Activated naive CD8-positive, alpha-beta T cell (primary cell): ENCODE measurements around the gene CELF4.

Source experiments
- H3K27ac Mint-ChIP-seq: one replicate; pipeline ENCODE4 v1.8.0; 2021; ENCODE audit warnings: mixed read lengths
- H3K27me3 Mint-ChIP-seq: one replicate; pipeline ENCODE4 v1.8.0; 2021; ENCODE audit warnings: mixed read lengths
- H3K36me3 Mint-ChIP-seq: one replicate; pipeline ENCODE4 v1.8.0; 2021; ENCODE audit warnings: mixed read lengths
- H3K4me1 Mint-ChIP-seq: one replicate; pipeline ENCODE4 v1.8.0; 2021; ENCODE audit warnings: low read depth, mixed read lengths
- H3K4me3 Mint-ChIP-seq: one replicate; pipeline ENCODE4 v1.8.0; 2021; ENCODE audit warnings: mild to moderate bottlenecking, mixed read lengths
- H3K9me3 Mint-ChIP-seq: one replicate; pipeline ENCODE4 v1.8.0; 2021; ENCODE audit warnings: low read depth, mixed read lengths

CELF4 gene

DNA sequence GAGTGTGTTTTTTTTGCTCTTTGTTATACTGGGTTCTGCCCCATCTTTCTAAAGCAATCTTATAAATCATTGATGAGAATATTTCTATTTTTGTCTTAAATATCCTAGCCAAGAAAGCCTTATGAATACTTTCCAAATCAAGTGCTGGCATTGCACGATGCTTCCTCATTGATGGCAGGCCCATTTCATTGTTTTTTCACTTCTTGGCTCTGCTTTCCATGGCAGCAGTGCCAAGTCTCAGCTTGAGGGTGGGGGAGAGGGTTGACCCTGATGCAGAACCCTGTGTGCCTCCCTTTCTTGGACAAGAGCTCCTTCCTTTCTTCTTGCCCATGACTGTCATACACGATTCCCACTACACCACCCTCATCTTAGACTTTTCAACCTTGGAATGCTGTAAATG, 16.7 kb upstream of the CELF4 start:
- peaks cover 1% of the 10 kb centered on the region for H3K4me1 Mint-ChIP-seq
- H3K4me3 Mint-ChIP-seq: no peak overlapping the region
- peaks cover 6% of the 10 kb centered on the region for H3K27me3 Mint-ChIP-seq
- H3K36me3 Mint-ChIP-seq: no peaks in the 10 kb centered on the region
- H3K27ac Mint-ChIP-seq: no peak overlapping the region
- H3K9me3 Mint-ChIP-seq: no peaks in the 10 kb centered on the region

DNA sequence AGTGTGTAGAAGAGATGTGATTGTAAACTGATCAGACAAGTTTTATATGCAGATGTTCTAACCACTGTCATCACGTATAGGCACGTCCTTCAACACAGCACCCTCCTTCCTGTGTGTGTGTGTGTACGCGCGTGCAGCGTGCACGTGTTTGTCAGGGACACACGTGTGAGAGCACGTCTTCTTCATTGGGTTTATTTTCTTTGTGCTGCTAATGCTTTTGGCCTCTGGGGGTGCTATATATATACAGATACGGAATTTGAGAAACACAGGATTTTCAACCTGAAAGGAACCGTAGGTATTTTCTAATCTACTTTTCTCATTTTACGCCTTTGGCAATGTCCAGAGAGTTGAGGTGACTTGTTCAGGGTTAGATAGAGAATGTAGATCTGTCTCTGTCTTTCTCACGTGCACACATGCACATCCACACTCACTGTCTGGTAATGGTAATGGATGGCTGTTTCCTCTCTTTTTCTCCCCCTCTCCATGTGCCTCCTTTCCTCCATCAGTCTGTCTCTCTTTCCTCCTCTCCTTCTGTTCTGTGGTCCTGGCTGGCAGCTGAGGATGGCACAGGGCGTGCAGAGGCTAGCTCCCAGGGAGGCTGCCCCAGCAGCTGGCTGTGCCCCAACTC, 13.4 kb upstream of the CELF4 start:
- H3K4me3 Mint-ChIP-seq: no peak overlapping the region
- no peak overlapping the region for H3K27ac Mint-ChIP-seq

DNA sequence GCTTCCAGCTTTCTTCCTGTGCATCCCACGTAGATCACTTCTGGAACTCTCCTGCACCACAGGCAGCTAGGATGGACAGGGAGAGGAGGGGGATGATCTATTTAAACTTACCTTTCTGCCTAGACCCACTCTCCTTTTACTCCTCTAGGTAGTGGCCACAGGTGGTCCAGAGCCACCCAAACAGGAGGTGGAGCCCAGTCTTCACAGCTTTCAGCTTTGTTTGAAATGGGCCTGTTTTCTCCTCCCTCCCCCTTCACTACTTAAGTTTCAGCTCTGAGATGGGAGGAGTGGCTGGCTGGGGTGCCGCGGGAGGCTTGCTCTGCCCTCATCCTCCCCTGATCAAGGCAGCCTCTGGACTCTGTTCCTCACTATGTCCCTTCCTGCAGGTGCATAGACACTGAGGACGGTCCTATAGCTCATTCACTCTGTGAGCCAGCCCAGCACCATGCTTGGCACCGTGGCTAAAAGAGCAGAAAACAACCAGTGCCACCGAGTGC, 12.6 kb upstream of the CELF4 start:
- Mint-ChIP-seq H3K36me3 (no peaks in the 10 kb centered on the region), H3K27ac (no peak overlapping the region), H3K4me1 (peaks cover 1% of the 10 kb centered on the region), H3K9me3 (no peaks in the 10 kb centered on the region), H3K27me3 (peaks cover 10% of the 10 kb centered on the region), H3K4me3 (no peak overlapping the region)

More for the DNA sequence above, 13.4 kb upstream of the CELF4 start:
- Mint-ChIP-seq H3K27me3 (peaks cover 12% of the 10 kb centered on the region), H3K36me3 (no peaks in the 10 kb centered on the region), H3K4me1 (peaks cover 1% of the 10 kb centered on the region), H3K9me3 (no peaks in the 10 kb centered on the region)

DNA sequence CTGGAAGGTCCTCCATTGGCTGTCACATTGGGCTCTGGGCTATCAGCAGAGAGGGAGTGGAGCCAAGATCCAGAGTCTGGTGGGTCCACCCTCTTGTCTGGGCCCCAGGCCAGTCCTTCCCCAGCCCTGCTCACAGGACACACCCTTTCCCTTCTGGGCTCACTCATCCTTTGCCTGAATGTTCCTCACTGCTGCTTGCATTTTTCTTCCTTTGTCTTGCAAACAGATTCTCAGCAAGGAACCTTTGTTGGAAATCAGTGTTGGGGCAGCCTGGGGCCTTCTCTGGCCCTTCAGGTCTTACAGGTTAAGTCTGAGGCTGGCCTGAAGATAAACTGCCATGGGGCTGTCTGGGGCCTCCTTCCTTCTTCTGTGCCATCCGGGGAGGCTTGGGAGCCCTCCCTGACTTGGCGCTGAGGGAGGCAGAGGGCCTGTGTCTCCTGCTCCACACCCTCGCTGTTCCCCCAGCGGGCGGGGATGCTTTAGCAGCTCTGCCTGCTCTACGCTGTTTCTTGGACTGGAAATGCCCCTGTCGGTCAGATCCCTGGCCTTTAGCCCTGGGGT, 11.5 kb upstream of the CELF4 start:
- no peaks in the 10 kb centered on the region for H3K9me3 Mint-ChIP-seq
- no peaks in the 10 kb centered on the region for H3K36me3 Mint-ChIP-seq
- no peak overlapping the region for H3K4me3 Mint-ChIP-seq
- peaks cover 1% of the 10 kb centered on the region for H3K4me1 Mint-ChIP-seq
- H3K27me3 Mint-ChIP-seq: peaks cover 10% of the 10 kb centered on the region
- no peak overlapping the region for H3K27ac Mint-ChIP-seq

DNA sequence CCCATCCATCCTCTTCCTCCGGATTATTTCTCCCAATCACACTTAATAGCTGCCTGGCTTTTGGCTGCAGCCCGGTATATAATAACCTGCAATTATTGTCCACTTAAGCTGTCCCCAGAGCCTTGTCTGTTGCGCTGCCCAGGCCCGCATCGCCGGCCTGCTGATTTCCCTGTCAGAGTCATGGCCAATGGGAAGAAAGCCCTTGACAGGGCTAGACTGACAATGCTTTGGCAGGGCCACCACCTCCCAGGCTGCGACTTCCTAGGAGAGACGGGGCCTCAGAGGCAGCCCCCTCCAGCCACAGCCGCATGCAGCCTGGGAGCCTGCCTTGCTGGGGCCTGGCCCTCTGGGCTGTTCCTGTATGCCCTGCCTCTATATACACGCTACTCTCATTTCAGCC, 10.0 kb upstream of the CELF4 start:
- H3K27me3 Mint-ChIP-seq: peaks cover 10% of the 10 kb centered on the region
- H3K9me3 Mint-ChIP-seq: no peaks in the 10 kb centered on the region
- H3K4me1 Mint-ChIP-seq: peaks cover 1% of the 10 kb centered on the region

DNA sequence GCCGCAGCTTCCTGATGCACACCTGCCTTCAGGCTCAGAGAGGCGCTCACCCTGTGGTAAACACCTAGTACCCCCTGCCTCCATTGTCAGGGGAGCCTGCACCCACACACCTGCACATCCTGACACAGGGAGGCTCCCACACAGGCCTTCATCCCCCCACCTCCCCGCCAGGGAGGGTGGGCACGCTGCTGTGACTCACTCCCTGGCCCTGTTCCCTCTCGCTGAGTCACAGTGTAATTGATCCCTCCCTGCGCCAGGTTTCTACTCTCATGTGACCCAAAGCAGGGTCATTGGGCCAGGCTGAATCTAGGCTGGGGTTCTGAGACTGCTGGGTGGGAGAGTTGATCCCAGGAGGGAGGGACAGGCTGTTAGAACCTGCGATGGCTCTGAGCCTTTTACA, 8.5 kb upstream of the CELF4 start:
- no peaks in the 10 kb centered on the region for H3K9me3 Mint-ChIP-seq
- no peaks in the 10 kb centered on the region for H3K36me3 Mint-ChIP-seq
- peaks cover 19% of the 10 kb centered on the region for H3K27me3 Mint-ChIP-seq
- H3K4me3 Mint-ChIP-seq: no peak overlapping the region
- H3K27ac Mint-ChIP-seq: no peak overlapping the region
- peaks cover 1% of the 10 kb centered on the region for H3K4me1 Mint-ChIP-seq

More for the DNA sequence above, 10.0 kb upstream of the CELF4 start:
- H3K27ac Mint-ChIP-seq: no peak overlapping the region
- H3K4me3 Mint-ChIP-seq: no peak overlapping the region
- H3K36me3 Mint-ChIP-seq: no peaks in the 10 kb centered on the region

DNA sequence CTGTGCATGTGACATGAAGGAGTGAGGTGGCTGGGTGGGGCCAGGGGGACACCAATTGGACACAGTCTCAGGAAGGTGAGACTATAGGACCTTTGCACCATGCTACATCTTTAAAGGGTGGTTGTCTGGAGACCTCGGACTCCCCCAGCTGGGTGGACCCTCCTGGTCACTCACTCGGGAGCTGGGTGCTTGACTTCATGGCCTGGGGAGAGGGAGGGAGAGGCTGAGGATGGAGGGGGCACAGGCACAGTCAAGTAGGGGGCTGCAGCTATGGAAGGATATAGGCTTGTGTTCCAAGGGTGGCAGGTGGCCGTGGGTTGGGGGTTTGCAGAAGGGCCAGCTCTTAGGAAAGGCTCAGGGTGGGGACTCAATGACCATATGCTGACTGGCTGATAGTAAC, 7.1 kb upstream of the CELF4 start:
- Mint-ChIP-seq H3K4me3 (no peak overlapping the region), H3K4me1 (peaks cover 6% of the 10 kb centered on the region), H3K27me3 (peaks cover 30% of the 10 kb centered on the region), H3K9me3 (no peaks in the 10 kb centered on the region), H3K27ac (no peak overlapping the region), H3K36me3 (no peaks in the 10 kb centered on the region)

DNA sequence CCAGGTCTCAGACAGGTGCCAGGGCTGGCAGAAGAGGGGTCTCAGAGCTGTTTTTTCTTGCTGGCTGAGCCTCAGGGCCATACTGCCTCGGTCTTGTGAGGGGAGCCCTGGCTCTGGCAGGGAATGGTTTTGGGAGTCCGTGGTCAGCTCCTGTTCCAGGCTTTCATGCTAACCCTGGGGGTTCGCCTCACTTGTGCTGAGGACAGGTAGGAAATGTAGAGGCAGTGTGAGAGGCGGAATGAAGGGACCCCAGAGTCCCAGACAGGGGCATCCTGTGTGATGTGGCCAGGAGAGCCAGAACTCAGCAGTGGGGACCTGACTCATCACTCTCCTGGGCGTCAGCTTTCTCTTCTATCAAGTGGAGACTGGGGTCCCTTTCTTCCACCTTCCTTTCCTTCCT, 5.7 kb upstream of the CELF4 start:
- no peaks in the 10 kb centered on the region for H3K36me3 Mint-ChIP-seq
- no peak overlapping the region for H3K27ac Mint-ChIP-seq
- H3K27me3 Mint-ChIP-seq: peaks cover 29% of the 10 kb centered on the region
- no peaks in the 10 kb centered on the region for H3K9me3 Mint-ChIP-seq
- H3K4me3 Mint-ChIP-seq: no peak overlapping the region
- H3K4me1 Mint-ChIP-seq: peaks cover 10% of the 10 kb centered on the region

DNA sequence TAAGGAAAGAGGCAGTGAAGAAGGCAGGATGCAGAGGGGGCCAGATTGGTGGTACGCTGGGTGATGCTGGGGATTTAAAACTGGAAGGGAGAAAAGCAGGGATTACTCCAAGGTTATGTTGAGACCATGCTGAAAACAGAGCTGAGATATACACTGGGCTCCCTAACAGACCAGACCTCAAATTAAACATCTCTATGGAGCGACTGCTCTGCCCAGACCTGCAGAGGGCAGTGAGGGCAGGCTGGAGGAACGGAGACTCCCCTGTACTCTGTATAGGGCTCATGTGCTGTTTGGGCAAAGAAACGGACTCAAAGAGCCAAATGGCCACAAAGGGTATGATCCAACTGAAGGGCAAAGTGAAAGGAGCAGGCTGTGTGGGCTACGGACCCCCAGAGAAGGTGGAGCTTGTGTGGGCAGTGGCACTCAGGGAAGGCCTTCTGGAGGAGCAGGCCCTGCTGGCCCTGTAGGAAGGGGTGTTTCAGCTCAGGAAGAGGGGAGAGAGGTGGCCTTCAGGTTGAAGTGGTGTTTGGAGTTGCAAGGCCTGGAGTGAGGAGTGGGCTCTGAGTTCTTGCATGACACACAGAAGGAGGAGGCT, 4.8 kb upstream of the CELF4 start:
- peaks cover 14% of the 10 kb centered on the region for H3K4me1 Mint-ChIP-seq
- peaks cover 28% of the 10 kb centered on the region for H3K27me3 Mint-ChIP-seq
- H3K36me3 Mint-ChIP-seq: no peaks in the 10 kb centered on the region
- H3K27ac Mint-ChIP-seq: no peak overlapping the region
- no peak overlapping the region for H3K4me3 Mint-ChIP-seq
- H3K9me3 Mint-ChIP-seq: no peaks in the 10 kb centered on the region

DNA sequence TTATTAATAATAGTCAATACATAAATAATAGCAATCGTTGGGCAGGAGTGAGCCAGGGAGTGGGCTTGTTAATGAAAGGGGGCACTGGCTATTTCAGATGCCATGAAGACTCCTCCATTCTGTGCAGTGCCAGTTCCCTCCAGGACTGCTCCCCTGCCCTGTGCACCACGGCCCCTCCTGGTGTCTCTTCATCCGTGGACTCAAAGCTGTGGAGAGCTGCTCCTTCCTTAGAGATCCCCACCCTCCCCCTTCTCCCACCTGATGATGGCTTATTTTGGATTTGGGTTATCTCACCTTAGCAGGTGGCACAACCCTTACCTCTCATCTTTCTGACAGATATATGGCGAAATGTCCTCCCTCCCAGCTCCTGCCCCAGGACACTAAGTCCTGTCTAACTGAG, 3.1 kb upstream of the CELF4 start:
- no peaks in the 10 kb centered on the region for H3K9me3 Mint-ChIP-seq
- no peaks in the 10 kb centered on the region for H3K36me3 Mint-ChIP-seq
- no peak overlapping the region for H3K27ac Mint-ChIP-seq
- H3K27me3 Mint-ChIP-seq: peaks cover 39% of the 10 kb centered on the region
- H3K4me3 Mint-ChIP-seq: no peak overlapping the region
- peaks cover 16% of the 10 kb centered on the region for H3K4me1 Mint-ChIP-seq

DNA sequence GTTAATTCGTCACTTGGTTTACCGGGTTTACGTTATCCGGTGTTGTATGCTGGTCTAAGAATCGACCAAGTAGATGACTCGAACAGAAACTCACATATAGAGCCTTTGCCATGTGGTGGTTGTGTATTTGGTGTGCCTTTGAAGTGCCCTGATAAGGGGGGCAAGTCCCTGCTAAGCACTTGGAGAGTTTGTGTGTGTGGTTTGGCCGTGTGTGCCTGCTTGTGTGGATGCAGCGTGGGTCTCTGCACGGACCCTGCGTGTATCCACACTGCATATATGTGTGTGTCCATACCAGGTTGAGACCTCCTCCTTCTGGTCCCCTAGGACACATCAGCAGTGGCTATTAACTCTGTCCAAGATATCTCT, 2.4 kb upstream of the CELF4 start:
- Mint-ChIP-seq H3K27me3 (peaks cover 40% of the 10 kb centered on the region), H3K27ac (no peak overlapping the region), H3K36me3 (no peaks in the 10 kb centered on the region), H3K4me1 (peaks cover 16% of the 10 kb centered on the region), H3K4me3 (peak overlapping the region; percentile 56), H3K9me3 (no peaks in the 10 kb centered on the region)

DNA sequence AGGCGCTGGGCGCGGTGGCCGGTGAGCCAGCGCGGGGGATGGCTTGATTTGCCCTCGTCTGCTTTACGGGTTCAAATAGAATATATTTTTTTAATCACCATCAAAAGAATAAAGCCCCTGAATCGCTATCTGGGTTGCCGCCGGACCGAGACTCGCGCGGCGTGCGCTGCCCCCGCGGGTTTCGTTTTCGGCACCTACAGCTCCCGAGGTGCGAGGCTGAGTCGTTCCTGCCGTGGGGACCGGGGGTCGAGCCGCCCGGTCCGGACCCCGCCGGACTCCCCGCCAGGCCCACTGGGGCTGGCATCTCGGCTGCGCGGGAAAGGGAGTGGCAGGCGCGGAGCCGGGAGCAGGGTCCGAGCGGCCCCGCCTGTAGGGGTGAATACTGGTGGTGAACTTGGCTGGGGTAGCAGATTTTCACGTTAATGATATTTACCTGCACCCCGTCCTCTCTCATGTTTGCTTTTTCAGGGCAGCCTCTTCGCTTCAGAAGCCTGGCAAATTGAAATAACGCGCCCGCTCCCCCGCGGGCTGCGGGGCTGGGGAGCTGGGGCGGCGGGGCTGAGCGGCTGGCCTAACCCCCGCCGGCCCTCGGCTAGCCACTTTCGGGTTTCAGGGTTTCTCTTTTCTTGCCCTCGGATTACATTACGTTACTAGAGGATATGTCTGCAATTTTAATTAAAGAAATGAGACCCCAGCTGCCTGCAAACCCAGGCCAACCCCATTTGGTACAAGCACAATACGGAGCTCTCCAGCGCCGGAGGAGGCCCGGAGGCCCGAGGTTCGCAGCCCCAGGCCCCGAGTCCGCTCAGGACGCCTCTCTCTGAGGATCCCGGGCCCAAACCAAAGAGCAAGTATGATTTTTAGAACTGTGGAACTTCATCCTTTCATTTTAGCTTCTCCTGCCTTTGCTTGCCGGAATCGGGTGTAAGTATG, 1.7 kb upstream of the CELF4 start:
- no peaks in the 10 kb centered on the region for H3K9me3 Mint-ChIP-seq
- peaks cover 16% of the 10 kb centered on the region for H3K4me1 Mint-ChIP-seq
- H3K4me3 Mint-ChIP-seq: peak overlapping the region; percentile 56
- peaks cover 40% of the 10 kb centered on the region for H3K27me3 Mint-ChIP-seq
- H3K36me3 Mint-ChIP-seq: no peaks in the 10 kb centered on the region
- no peak overlapping the region for H3K27ac Mint-ChIP-seq

DNA sequence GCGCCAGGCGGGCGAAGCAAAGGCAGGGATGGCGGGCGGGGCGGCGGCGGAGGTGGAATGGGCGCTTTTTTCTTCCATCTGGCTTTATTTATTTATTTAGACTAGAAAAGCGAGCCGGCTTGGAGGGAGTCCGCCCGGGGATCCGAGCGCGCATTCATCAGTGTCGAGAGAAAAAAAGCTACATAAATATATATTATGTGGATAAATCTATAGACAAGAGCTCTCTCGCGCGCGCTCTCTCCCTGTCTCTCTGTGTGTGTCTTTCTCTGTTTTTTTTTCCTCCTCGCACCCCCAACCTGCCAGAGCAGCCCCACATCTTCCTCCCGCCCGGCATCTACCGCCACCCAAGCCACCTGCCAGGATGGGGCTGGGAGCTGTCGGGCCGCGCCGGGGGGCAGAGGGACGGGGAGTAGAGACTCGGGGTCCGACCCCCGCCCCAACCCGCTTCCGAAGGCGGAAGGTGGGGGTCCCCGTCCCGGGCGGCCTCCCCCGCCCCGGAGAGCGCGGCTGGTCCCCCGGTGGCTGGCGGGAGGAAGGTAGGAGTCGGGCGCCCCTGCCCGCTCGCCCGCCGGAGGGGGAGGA, 972 bp upstream of the CELF4 start:
- no peaks in the 10 kb centered on the region for H3K9me3 Mint-ChIP-seq
- H3K4me3 Mint-ChIP-seq: peak overlapping the region; percentile 66
- peaks cover 16% of the 10 kb centered on the region for H3K4me1 Mint-ChIP-seq
- H3K36me3 Mint-ChIP-seq: no peaks in the 10 kb centered on the region
- peaks cover 40% of the 10 kb centered on the region for H3K27me3 Mint-ChIP-seq
- H3K27ac Mint-ChIP-seq: no peak overlapping the region

DNA sequence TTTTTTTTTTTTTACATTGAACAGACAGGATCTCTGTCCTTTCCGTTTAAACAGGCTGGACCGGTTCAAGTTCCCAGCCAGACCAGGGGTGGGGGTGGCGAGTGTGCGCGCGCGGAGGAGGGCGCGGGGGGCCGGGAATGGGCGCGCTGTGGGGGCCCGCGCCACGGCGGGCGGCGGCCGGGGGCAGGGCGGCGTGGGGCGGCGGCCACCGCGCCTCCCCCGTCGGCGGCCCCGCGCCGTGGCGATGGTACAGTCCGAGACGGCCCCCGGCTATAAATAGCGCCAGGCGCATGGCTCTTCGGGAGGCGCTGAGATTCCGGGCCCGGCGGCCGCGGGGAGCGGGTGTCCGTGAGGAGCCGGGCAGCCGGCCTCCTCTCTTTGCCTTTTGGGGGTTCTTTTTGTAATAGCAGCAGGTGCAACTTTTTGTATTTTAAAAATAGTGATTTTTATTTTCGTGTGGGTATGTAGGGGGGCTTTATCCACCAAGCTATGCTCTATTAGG, 430 bp upstream of the CELF4 start:
- Mint-ChIP-seq H3K9me3 (no peaks in the 10 kb centered on the region), H3K27me3 (peaks cover 42% of the 10 kb centered on the region), H3K36me3 (no peaks in the 10 kb centered on the region), H3K4me1 (peaks cover 16% of the 10 kb centered on the region), H3K27ac (no peak overlapping the region), H3K4me3 (peak overlapping the region; percentile 66)
